IMR-90 (cell line): ENCODE measurements around the gene PPP1R15A. TPM values are rescaled to one million over a fixed set of nuclear protein-coding genes. Genes with fewer than 3 reads are reported as not detected.

Experiments used
- ATAC-seq: fragments of 200-7000 bp; cut with Tn5 transposase; 2 replicates; pipeline ENCODE4 v1.9.1; 2020; ENCODE audit warnings: low read depth, mild to moderate bottlenecking, moderate library complexity
- BruUV-seq: library from RNA; stranded (reverse); fragments of 400-500 nt; replicated peaks from 2 replicates; lab custom pipeline; 2021; lab: Mats Ljungman, UMichigan
- CTCF ChIA-PET: fragments of 300-600 bp; formaldehyde crosslinking; extraction: SDS; loops from one replicate; lab custom pipeline; 2021; ENCODE audit warnings: antibody characterized with exemption; lab: Yijun Ruan, JAX
- POLR2A ChIA-PET: fragments of 300-600 bp; sonication (Branson Sonifier 250); formaldehyde crosslinking; loops from one replicate; lab custom pipeline; 2022; ENCODE audit warnings: antibody characterized with exemption; ENCODE audit not compliant: unreplicated experiment; lab: Charles Lee
- DNase-seq: peaks from one replicate; pipeline ENCODE4 v3.0.0; 2013
- H2AFZ ChIP-seq: replicated peaks from 2 replicates; pipeline ENCODE3; 2013; ENCODE audit warnings: low read length, mild to moderate bottlenecking; ENCODE audit not compliant: poor library complexity
- H2AK5ac ChIP-seq: 2 replicates; pipeline ENCODE4 v1.6.1; 2013; ENCODE audit warnings: low read depth, low read length, inconsistent platforms
- H2AK9ac ChIP-seq: replicated peaks from 2 replicates; pipeline ENCODE3; 2013; ENCODE audit warnings: mild to moderate bottlenecking, low read depth, low read length, moderate library complexity; ENCODE audit not compliant: poor library complexity
- H2BK120ac ChIP-seq: 2 replicates; pipeline ENCODE4 v1.6.1; 2013; ENCODE audit warnings: low read depth, low read length, inconsistent platforms
- H2BK15ac ChIP-seq: 3 replicates; pipeline ENCODE4 v1.6.1; 2013; ENCODE audit warnings: low read depth, low read length, inconsistent platforms
- H2BK20ac ChIP-seq: 2 replicates; pipeline ENCODE4 v1.6.1; 2013; ENCODE audit warnings: low read depth, mild to moderate bottlenecking, inconsistent platforms, low read length, moderate library complexity
- H2BK5ac ChIP-seq: 2 replicates; pipeline ENCODE4 v1.6.1; 2013; ENCODE audit warnings: mild to moderate bottlenecking, low read depth, low read length, inconsistent platforms; ENCODE audit not compliant: poor library complexity, severe bottlenecking
- H3K14ac ChIP-seq: replicated peaks from 2 replicates; pipeline ENCODE4 v1.6.1; 2013; ENCODE audit warnings: low read depth, low read length, inconsistent platforms
- H3K18ac ChIP-seq: 2 replicates; pipeline ENCODE4 v1.6.1; 2013; ENCODE audit warnings: low read depth, low read length, control low read depth
- H3K23ac ChIP-seq: 2 replicates; pipeline ENCODE4 v1.6.1; 2013; ENCODE audit warnings: low read depth, low read length, inconsistent platforms
- H3K27ac ChIP-seq: 2 replicates; pipeline ENCODE4 v1.5.1; 2013; ENCODE audit warnings: mild to moderate bottlenecking, control low read depth, low read length; ENCODE audit not compliant: insufficient read depth
- H3K27me3 ChIP-seq: 2 replicates; pipeline ENCODE4 v1.6.1; 2013; ENCODE audit warnings: low read length; ENCODE audit not compliant: control insufficient read depth, insufficient read depth
- H3K36me3 ChIP-seq: 2 replicates; pipeline ENCODE4 v1.6.1; 2013; ENCODE audit warnings: low read length, mixed read lengths; ENCODE audit not compliant: control insufficient read depth, insufficient read depth
- H3K4ac ChIP-seq: 2 replicates; pipeline ENCODE4 v1.6.1; 2013; ENCODE audit warnings: low read depth, low read length, inconsistent platforms
- H3K4me1 ChIP-seq: 2 replicates; pipeline ENCODE4 v1.6.1; 2013; ENCODE audit warnings: low read length, mixed read lengths; ENCODE audit not compliant: control insufficient read depth, insufficient read depth
- H3K4me2 ChIP-seq: 2 replicates; pipeline ENCODE4 v1.6.1; 2013; ENCODE audit warnings: low read depth, mild to moderate bottlenecking, control low read depth, low read length, moderate library complexity
- H3K4me3 ChIP-seq: 2 replicates; pipeline ENCODE4 v1.5.1; 2013; ENCODE audit warnings: low read depth, mild to moderate bottlenecking, control low read depth, low read length, moderate library complexity; ENCODE audit not compliant: insufficient read depth
- H3K56ac ChIP-seq: 2 replicates; pipeline ENCODE4 v1.6.1; 2013; ENCODE audit warnings: low read length, inconsistent platforms; ENCODE audit not compliant: insufficient read depth; ENCODE audit errors: extremely low read depth
- H3K79me1 ChIP-seq, 2 experiments: 2 replicates each; pipeline ENCODE4 v1.6.1; 2013; ENCODE audit warnings: low read length in 2 of 2, inconsistent platforms in 1 of 2, low read depth in 1 of 2
- H3K9ac ChIP-seq: 2 replicates; pipeline ENCODE4 v1.6.1; 2013; ENCODE audit warnings: low read depth, low read length, control low read depth
- H3K9me1 ChIP-seq: 2 replicates; pipeline ENCODE4 v1.6.1; 2013; ENCODE audit warnings: low read length, inconsistent platforms; ENCODE audit not compliant: insufficient read depth
- H3K9me3 ChIP-seq: 2 replicates; pipeline ENCODE4 v1.6.1; 2013; ENCODE audit warnings: low read length; ENCODE audit not compliant: control insufficient read depth, insufficient read depth
- H4K20me1 ChIP-seq: 2 replicates; pipeline ENCODE4 v1.6.1; 2013; ENCODE audit warnings: low read length, inconsistent platforms; ENCODE audit not compliant: insufficient read depth
- H4K5ac ChIP-seq: 2 replicates; pipeline ENCODE4 v1.6.1; 2013; ENCODE audit warnings: mild to moderate bottlenecking, low read depth, low read length, control low read depth
- H4K8ac ChIP-seq, 2 experiments: 2 replicates each; pipeline ENCODE4 v1.6.1; 2013; ENCODE audit warnings: low read depth in 2 of 2, low read length in 2 of 2, control low read depth in 1 of 2, inconsistent platforms in 1 of 2
- H4K91ac ChIP-seq: 2 replicates; pipeline ENCODE4 v1.6.1; 2013; ENCODE audit warnings: low read depth, low read length, inconsistent platforms; ENCODE audit not compliant: insufficient read depth
- BHLHE40 ChIP-seq: fragments of 150-350 bp; IDR thresholded peaks from 2 replicates; pipeline ENCODE4 v1.6.1; 2016; ENCODE audit warnings: mild to moderate bottlenecking, low read depth, low read length
- CEBPB ChIP-seq: IDR thresholded peaks from 2 replicates; pipeline ENCODE4 v1.6.1; 2012; ENCODE audit warnings: low read depth, low read length, improper control_type of control experiment
- FOS ChIP-seq: fragments of 150-350 bp; IDR thresholded peaks from 2 replicates; pipeline ENCODE4 v1.6.1; 2016; ENCODE audit warnings: low read depth, low read length
- MAFK ChIP-seq: IDR thresholded peaks from 2 replicates; pipeline ENCODE4 v1.6.1; 2012; ENCODE audit warnings: low read depth, low read length, improper control_type of control experiment
- NFE2L2 ChIP-seq: fragments of 150-350 bp; IDR thresholded peaks from 2 replicates; pipeline ENCODE4 v1.6.1; 2016; ENCODE audit warnings: low read depth, mild to moderate bottlenecking, low read length
- WGBS, 2 experiments: methylation state at CpG; one replicate each; pipeline versions ENCODE4 v1.1.5 to v1.1.7; 2013; ENCODE audit warnings: missing lambda C conversion rate in 2 of 2; ENCODE audit not compliant: insufficient read length in 1 of 2; ENCODE audit errors: extremely low coverage in 2 of 2; 5-methylcytosine and 5-hydroxymethylcytosine counted together
- dilution Hi-C: fragments of 300-500 bp; cut with HindIII; formaldehyde crosslinking; loops from one replicate; pipeline ENCODE4 v1.14.3; 2018; ENCODE audit warnings: low sequenced_read_pairs; ENCODE audit not compliant: unreplicated experiment
- in situ Hi-C: fragments of 300-500 bp; cut with MboI; formaldehyde crosslinking; loops from 3 replicates; pipeline ENCODE4 v1.14.3; 2019; ENCODE audit warnings: low sequenced_read_pairs, inconsistent platforms, mixed read lengths
- intact Hi-C: fragments of 100-400 bp; cut with micrococcal nuclease; formaldehyde crosslinking; loops from 2 replicates; pipeline ENCODE4 v1.10.0; 2022
- polyA plus RNA-seq, 3 experiments: library from polyadenylated mRNA; depleted of rRNA; stranded (reverse); fragments of >200 nt; gene quantifications; 2 replicates each; pipeline ENCODE4 v1.2.3, GENCODE V29; 2012; ENCODE audit warnings: low replicate concordance in 1 of 3
- total RNA-seq: library from RNA; depleted of rRNA; stranded (reverse); fragments of >200 nt; gene quantifications from 2 replicates; pipeline ENCODE4 v1.2.3, GENCODE V29; 2012
- TF ChIP-seq, protein P1 (sequence below): conservative IDR thresholded peaks from 2 replicates; pipeline ENCODE4 v1.5.1; 2012; ENCODE audit warnings: mild to moderate bottlenecking, low read depth, low read length, improper control_type of control experiment

Gene PPP1R15A
- total and polyA plus RNA-seq, 2 of the 4 experiments (the other 2 are of a cell fraction) = 26.7 to 87.7 TPM

DNA sequence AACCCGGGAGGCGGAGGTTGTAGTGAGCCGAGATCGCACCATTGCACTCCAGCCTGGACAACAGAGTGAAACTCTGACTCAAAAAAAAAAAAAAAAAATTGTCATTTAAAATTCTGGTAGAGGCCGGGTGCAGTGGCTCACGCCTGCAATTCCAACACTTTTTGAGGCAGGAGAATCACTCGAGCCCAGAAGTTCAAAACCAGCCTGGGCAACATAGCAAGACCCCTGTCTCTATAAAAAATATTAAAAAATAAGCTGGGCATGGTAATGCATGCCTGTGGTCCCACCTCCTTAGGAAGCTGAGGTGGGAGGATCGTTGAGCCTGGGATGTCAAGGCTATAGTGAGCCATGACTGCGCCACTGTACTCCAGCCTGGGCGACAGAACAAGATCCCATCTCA is 34.1 kb downstream of the PPP1R15A start:
- intact Hi-C loops (no loop called here), in situ Hi-C loops (no loop called here), dilution Hi-C loops (no loop called here)
- Histone ChIP-seq H3K27ac (no peak overlapping the region), H2BK120ac (no peak overlapping the region), H3K4me2 (no peak overlapping the region), H4K20me1 (peaks cover 2% of the 10 kb centered on the region; the same call in 1 of the 2 replicates), H3K79me1 (peaks cover 15 to 45% of the 10 kb centered on the region in 2 experiments), H3K4me3 (no peak overlapping the region), H2BK15ac (no peak overlapping the region), H2BK20ac (no peak overlapping the region), H3K9me1 (peaks cover 12% of the 10 kb centered on the region), H3K14ac (no peak overlapping the region), H2AK5ac (no peak overlapping the region), H3K9ac (no peak overlapping the region), H2AK9ac (no peak overlapping the region), H4K8ac (no peak overlapping the region), H2AFZ (no peak overlapping the region), H3K23ac (no peak overlapping the region), H3K27me3 (no peaks in the 10 kb centered on the region), H2BK5ac (no peak overlapping the region), H3K36me3 (peaks cover 49% of the 10 kb centered on the region), H4K5ac (no peak overlapping the region), H3K4me1 (no peaks in the 10 kb centered on the region), H3K9me3 (no peaks in the 10 kb centered on the region), H4K91ac (no peak overlapping the region), H3K56ac (no peak overlapping the region), H3K18ac (no peak overlapping the region), H3K4ac (no peak overlapping the region)
- DNase-seq (no peak), ATAC-seq (no peak)
- no TSS peak for BruUV-seq
- TF ChIP-seq MAFK (no peak), NFE2L2 (no peak), BHLHE40 (no peak), CEBPB (no peak), FOS (no peak)
- TF ChIP-seq, protein P1, sequence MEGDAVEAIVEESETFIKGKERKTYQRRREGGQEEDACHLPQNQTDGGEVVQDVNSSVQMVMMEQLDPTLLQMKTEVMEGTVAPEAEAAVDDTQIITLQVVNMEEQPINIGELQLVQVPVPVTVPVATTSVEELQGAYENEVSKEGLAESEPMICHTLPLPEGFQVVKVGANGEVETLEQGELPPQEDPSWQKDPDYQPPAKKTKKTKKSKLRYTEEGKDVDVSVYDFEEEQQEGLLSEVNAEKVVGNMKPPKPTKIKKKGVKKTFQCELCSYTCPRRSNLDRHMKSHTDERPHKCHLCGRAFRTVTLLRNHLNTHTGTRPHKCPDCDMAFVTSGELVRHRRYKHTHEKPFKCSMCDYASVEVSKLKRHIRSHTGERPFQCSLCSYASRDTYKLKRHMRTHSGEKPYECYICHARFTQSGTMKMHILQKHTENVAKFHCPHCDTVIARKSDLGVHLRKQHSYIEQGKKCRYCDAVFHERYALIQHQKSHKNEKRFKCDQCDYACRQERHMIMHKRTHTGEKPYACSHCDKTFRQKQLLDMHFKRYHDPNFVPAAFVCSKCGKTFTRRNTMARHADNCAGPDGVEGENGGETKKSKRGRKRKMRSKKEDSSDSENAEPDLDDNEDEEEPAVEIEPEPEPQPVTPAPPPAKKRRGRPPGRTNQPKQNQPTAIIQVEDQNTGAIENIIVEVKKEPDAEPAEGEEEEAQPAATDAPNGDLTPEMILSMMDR = no peak
- CTCF ChIA-PET = interaction anchor here (0.6 kb wide), 1 partner anchor 73 kb away, joined by 3 read pairs; no protein-coding TSS in a partner anchor
- POLR2A ChIA-PET = no interaction called here
- no CpG with 5 or more reads among the region's 10 CpGs for WGBS, 2 experiments
